Measurements from ENCODE around the gene ZSWIM6.

ZSWIM6 gene

GRCh38 chr5:61322738-61323725 lies 9.0 kb upstream of the ZSWIM6 start:
- no peak for DNase-seq
- Histone ChIP-seq H3K4me3 (ENCODE audit: control insufficient read depth in 1 of 7, extremely low read depth in 1 of 7, insufficient read depth in 4 of 7, low read depth in 2 of 7, low read length in 6 of 7) (no peak overlapping the region), H3K9me3 (ENCODE audit: control extremely low read depth in 1 of 5, control insufficient read depth in 4 of 5, insufficient read depth in 2 of 5, low read depth in 1 of 5, low read length in 4 of 5) (no peaks in the 10 kb centered on the region), H3K27me3 (replicated peaks in 2 of 5; ENCODE audit: control insufficient read depth in 4 of 5, insufficient read depth in 5 of 5, low read length in 4 of 5) (no peaks in the 10 kb centered on the region), H3K4me1 (ENCODE audit: control extremely low read depth in 1 of 4, control insufficient read depth in 4 of 4, insufficient read depth in 4 of 4, low read length in 3 of 4) (peaks cover 8 to 34% (median 26%) of the 10 kb centered on the region in 4 experiments), H3K27ac (ENCODE audit: insufficient read depth in 1 of 2, low read depth in 1 of 2, low read length in 2 of 2, poor library complexity in 1 of 2, severe bottlenecking in 2 of 2) (no peak overlapping the region), H3K36me3 (ENCODE audit: control insufficient read depth in 4 of 4, insufficient read depth in 4 of 4, low read length in 3 of 4) (no peaks in the 10 kb centered on the region)
- 89% methylated on average over 4 of the region's 4 CpGs for WGBS (ENCODE audit: insufficient coverage)
- ChIA-PET POLR2A (no interaction called here), CTCF (interaction anchor here (0.7 kb wide), 1 partner anchor 8 kb away, joined by 3 read pairs; no protein-coding TSS in a partner anchor)

- no peak overlapping the region for H3K4me3 ChIP-seq (ENCODE audit: control insufficient read depth in 1 of 7, extremely low read depth in 1 of 7, insufficient read depth in 4 of 7, low read depth in 2 of 7, low read length in 6 of 7)
- peak in 2 of 3 donors; percentile 63 to 67 for DNase-seq
- no peaks in the 10 kb centered on the region for H3K36me3 ChIP-seq (ENCODE audit: control insufficient read depth in 4 of 4, insufficient read depth in 4 of 4, low read length in 3 of 4)
- WGBS (ENCODE audit: insufficient coverage), result 81% methylated on average over 4 of the region's 6 CpGs
- no peak overlapping the region for H3K27ac ChIP-seq (ENCODE audit: insufficient read depth in 1 of 2, low read depth in 1 of 2, low read length in 2 of 2, poor library complexity in 1 of 2, severe bottlenecking in 2 of 2)
- H3K9me3 ChIP-seq (ENCODE audit: control extremely low read depth in 1 of 5, control insufficient read depth in 4 of 5, insufficient read depth in 2 of 5, low read depth in 1 of 5, low read length in 4 of 5), result no peaks in the 10 kb centered on the region
- H3K27me3 ChIP-seq (replicated peaks in 2 of 5; ENCODE audit: control insufficient read depth in 4 of 5, insufficient read depth in 5 of 5, low read length in 4 of 5), result no peaks in the 10 kb centered on the region
- POLR2A ChIA-PET, result interaction anchor here (0.6 kb wide), 1 partner anchor 63 kb away, joined by 3 read pairs; no protein-coding TSS in a partner anchor
- H3K4me1 ChIP-seq (ENCODE audit: control extremely low read depth in 1 of 4, control insufficient read depth in 4 of 4, insufficient read depth in 4 of 4, low read length in 3 of 4), result peaks cover 6 to 27% (median 14%) of the 10 kb centered on the region in 4 experiments
- CTCF ChIA-PET, result interaction anchor here (1.0 to 3.3 kb wide), 5 partner anchors 18 to 257 kb away, joined by 3 to 23 read pairs (median 5); no protein-coding TSS in a partner anchor
Observed at GRCh38 chr5:61327760-61328753, 4.0 kb upstream of the ZSWIM6 start.

- no peaks in the 10 kb centered on the region for H3K36me3 ChIP-seq (ENCODE audit: control insufficient read depth in 4 of 4, insufficient read depth in 4 of 4, low read length in 3 of 4)
- H3K9me3 ChIP-seq (ENCODE audit: control extremely low read depth in 1 of 5, control insufficient read depth in 4 of 5, insufficient read depth in 2 of 5, low read depth in 1 of 5, low read length in 4 of 5), result no peaks in the 10 kb centered on the region
- peaks cover 7 to 31% (median 18%) of the 10 kb centered on the region in 4 experiments for H3K4me1 ChIP-seq (ENCODE audit: control extremely low read depth in 1 of 4, control insufficient read depth in 4 of 4, insufficient read depth in 4 of 4, low read length in 3 of 4)
- POLR2A ChIA-PET, result interaction anchor here (1.5 kb wide), 1 partner anchor 15 kb away, joined by 3 read pairs; no protein-coding TSS in a partner anchor
- no peak for DNase-seq
- CTCF ChIA-PET, result interaction anchor here (0.5 to 3.3 kb wide), 12 partner anchors 8 to 1065 kb away, joined by 3 to 23 read pairs (median 4); no protein-coding TSS in a partner anchor
- no peak overlapping the region for H3K4me3 ChIP-seq (ENCODE audit: control insufficient read depth in 1 of 7, extremely low read depth in 1 of 7, insufficient read depth in 4 of 7, low read depth in 2 of 7, low read length in 6 of 7)
- no peaks in the 10 kb centered on the region for H3K27me3 ChIP-seq (replicated peaks in 2 of 5; ENCODE audit: control insufficient read depth in 4 of 5, insufficient read depth in 5 of 5, low read length in 4 of 5)
- no peak overlapping the region for H3K27ac ChIP-seq (ENCODE audit: insufficient read depth in 1 of 2, low read depth in 1 of 2, low read length in 2 of 2, poor library complexity in 1 of 2, severe bottlenecking in 2 of 2)
- WGBS (ENCODE audit: insufficient coverage), result 94% methylated on average over 7 of the region's 7 CpGs
Observed at GRCh38 chr5:61328791-61329549, 3.1 kb upstream of the ZSWIM6 start.

- 94% methylated on average over 6 of the region's 10 CpGs for WGBS (ENCODE audit: insufficient coverage)
- Histone ChIP-seq H3K27ac (ENCODE audit: insufficient read depth in 1 of 2, low read depth in 1 of 2, low read length in 2 of 2, poor library complexity in 1 of 2, severe bottlenecking in 2 of 2) (no peak overlapping the region), H3K4me3 (ENCODE audit: control insufficient read depth in 1 of 7, extremely low read depth in 1 of 7, insufficient read depth in 4 of 7, low read depth in 2 of 7, low read length in 6 of 7) (peak overlapping the region in 4 of 7 experiments; percentile 81 to 95 (median 94)), H3K4me1 (ENCODE audit: control extremely low read depth in 1 of 4, control insufficient read depth in 4 of 4, insufficient read depth in 4 of 4, low read length in 3 of 4) (peaks cover 10 to 37% (median 23%) of the 10 kb centered on the region in 4 experiments), H3K36me3 (ENCODE audit: control insufficient read depth in 4 of 4, insufficient read depth in 4 of 4, low read length in 3 of 4) (no peaks in the 10 kb centered on the region), H3K9me3 (ENCODE audit: control extremely low read depth in 1 of 5, control insufficient read depth in 4 of 5, insufficient read depth in 2 of 5, low read depth in 1 of 5, low read length in 4 of 5) (no peaks in the 10 kb centered on the region), H3K27me3 (replicated peaks in 2 of 5; ENCODE audit: control insufficient read depth in 4 of 5, insufficient read depth in 5 of 5, low read length in 4 of 5) (no peaks in the 10 kb centered on the region)
- DNase-seq, result peak; percentile 31 to 75 (median 63)
- ChIA-PET CTCF (interaction anchor here (0.5 to 3.3 kb wide), 18 partner anchors 9 to 1064 kb away, joined by 3 to 23 read pairs (median 4); no protein-coding TSS in a partner anchor), POLR2A (interaction anchor here (0.7 to 1.5 kb wide), 2 partner anchors 16 to 54 kb away, joined by 3 read pairs; no protein-coding TSS in a partner anchor)
Observed at GRCh38 chr5:61329550-61330128, 2.4 kb upstream of the ZSWIM6 start.

- POLR2A ChIA-PET, result interaction anchor here (0.7 to 1.9 kb wide), 6 partner anchors 10 to 55 kb away, joined by 3 to 15 read pairs (median 4); no protein-coding TSS in a partner anchor
- peak overlapping the region; percentile 54 to 80 for H3K27ac ChIP-seq (ENCODE audit: insufficient read depth in 1 of 2, low read depth in 1 of 2, low read length in 2 of 2, poor library complexity in 1 of 2, severe bottlenecking in 2 of 2)
- no peaks in the 10 kb centered on the region for H3K36me3 ChIP-seq (ENCODE audit: control insufficient read depth in 4 of 4, insufficient read depth in 4 of 4, low read length in 3 of 4)
- CTCF ChIA-PET, result interaction anchor here (1.1 to 3.3 kb wide), 19 partner anchors 10 to 329 kb away, joined by 3 to 23 read pairs (median 5); no protein-coding TSS in a partner anchor
- 1% methylated on average over 26 of the region's 30 CpGs for WGBS (ENCODE audit: insufficient coverage)
- no peaks in the 10 kb centered on the region for H3K9me3 ChIP-seq (ENCODE audit: control extremely low read depth in 1 of 5, control insufficient read depth in 4 of 5, insufficient read depth in 2 of 5, low read depth in 1 of 5, low read length in 4 of 5)
- peak overlapping the region; percentile 79 to 95 (median 86) for H3K4me3 ChIP-seq (ENCODE audit: control insufficient read depth in 1 of 7, extremely low read depth in 1 of 7, insufficient read depth in 4 of 7, low read depth in 2 of 7, low read length in 6 of 7)
- H3K27me3 ChIP-seq (replicated peaks in 2 of 5; ENCODE audit: control insufficient read depth in 4 of 5, insufficient read depth in 5 of 5, low read length in 4 of 5), result no peaks in the 10 kb centered on the region
- DNase-seq, result peak; percentile 27 to 64 (median 52)
- peaks cover 10 to 43% (median 26%) of the 10 kb centered on the region in 4 experiments for H3K4me1 ChIP-seq (ENCODE audit: control extremely low read depth in 1 of 4, control insufficient read depth in 4 of 4, insufficient read depth in 4 of 4, low read length in 3 of 4)
Observed at GRCh38 chr5:61330341-61330844, 1.7 kb upstream of the ZSWIM6 start.

Data from common myeloid progenitor, CD34-positive (primary cell).